NB4 (cell line): Measurements from ENCODE around the gene CCDC170.
A peak's percentile ranks its signal among the peaks of the same experiment; 100 is the strongest.

ENCODE experiments used
- DNase-seq: peaks from one replicate; pipeline ENCODE4 v3.0.0; 2010; ENCODE audit warnings: low read depth
- H3K4me3 ChIP-seq: one replicate; pipeline ENCODE4 v1.5.1; 2011; ENCODE audit warnings: mild to moderate bottlenecking, low read depth, low read length, moderate library complexity
- CTCF ChIP-seq: IDR thresholded peaks from one replicate; pipeline ENCODE4 v1.5.1; 2012; ENCODE audit warnings: low read depth, low read length
- MAX ChIP-seq: IDR thresholded peaks from 2 replicates; pipeline ENCODE4 v1.6.1; 2011; ENCODE audit warnings: low read depth, low read length
- MYC ChIP-seq: IDR thresholded peaks from 2 replicates; pipeline ENCODE4 v1.6.1; 2011; ENCODE audit warnings: low read depth, low read length
- POLR2A ChIP-seq: IDR thresholded peaks from 2 replicates; pipeline ENCODE4 v1.6.1; 2011; ENCODE audit warnings: mild to moderate bottlenecking; ENCODE audit not compliant: insufficient read length; ENCODE audit errors: extremely low read depth

Gene CCDC170

DNA sequence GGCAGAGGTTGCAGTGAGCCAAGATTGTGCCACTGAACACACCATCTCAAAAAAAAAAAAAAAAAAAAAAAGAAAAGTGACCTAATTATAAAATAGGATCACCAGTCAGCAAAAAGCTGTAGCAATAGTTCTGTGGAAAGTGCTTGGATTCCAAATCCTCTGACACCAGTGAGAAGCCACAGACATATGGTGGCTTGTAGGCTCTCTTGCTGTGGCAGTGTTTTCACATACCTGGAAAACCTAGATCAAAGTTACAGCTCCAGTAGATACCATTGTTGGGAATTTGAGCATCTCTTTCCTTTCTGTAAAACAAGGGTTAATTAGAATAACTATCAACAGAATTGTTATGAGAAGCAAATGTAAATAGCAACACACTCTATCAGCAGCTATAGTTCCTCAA lies 4.1 kb downstream of the CCDC170 start:
- TF ChIP-seq MAX (no peak), CTCF (no peak), POLR2A (no peak), MYC (no peak)
- H3K4me3 ChIP-seq = no peak overlapping the region

DNA sequence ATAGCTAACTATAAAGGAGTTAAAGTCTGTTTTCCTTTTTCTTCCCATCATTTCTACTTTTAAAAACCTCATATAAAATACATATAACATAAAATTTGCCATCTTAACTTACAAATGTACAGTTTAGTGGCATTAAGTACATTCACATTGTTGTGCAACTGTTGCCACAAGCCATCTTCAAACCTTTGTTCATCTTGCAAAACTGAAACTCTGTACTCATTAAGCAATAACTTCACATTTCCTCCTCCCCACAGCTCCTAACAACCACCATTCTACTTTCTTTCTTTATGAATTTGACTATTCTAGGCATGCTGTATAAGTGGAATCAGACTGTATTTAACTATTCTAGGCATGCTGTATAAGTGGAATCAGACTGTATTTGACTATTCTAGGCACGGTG lies 4.5 kb downstream of the CCDC170 start:
- DNase-seq = peak; percentile 88
- H3K4me3 ChIP-seq = no peak overlapping the region
- TF ChIP-seq MYC = no peak

More for the DNA sequence above, 4.1 kb downstream of the CCDC170 start:
- DNase-seq = peak; percentile 53

- TF ChIP-seq MAX (no peak), POLR2A (no peak), CTCF (no peak)
- no peak for DNase-seq
- no peak overlapping the region for H3K4me3 ChIP-seq
These were observed 5.7 kb downstream of the CCDC170 start for GRCh38 chr6:151499551-151499950.

GRCh38 chr6:151501511-151502136 lies 7.8 kb downstream of the CCDC170 start:
- no peak for TF ChIP-seq MYC
- no peak for TF ChIP-seq CTCF
- DNase-seq = no peak

GRCh38 chr6:151502499-151502898 lies 8.7 kb downstream of the CCDC170 start:
- peak; percentile 33 for DNase-seq
- H3K4me3 ChIP-seq = no peak overlapping the region
- no peak for TF ChIP-seq MYC
- no peak for TF ChIP-seq MAX
- TF ChIP-seq CTCF = no peak
- TF ChIP-seq POLR2A = no peak

More at GRCh38 chr6:151501511-151502136, 7.8 kb downstream of the CCDC170 start:
- no peak overlapping the region for H3K4me3 ChIP-seq

DNA sequence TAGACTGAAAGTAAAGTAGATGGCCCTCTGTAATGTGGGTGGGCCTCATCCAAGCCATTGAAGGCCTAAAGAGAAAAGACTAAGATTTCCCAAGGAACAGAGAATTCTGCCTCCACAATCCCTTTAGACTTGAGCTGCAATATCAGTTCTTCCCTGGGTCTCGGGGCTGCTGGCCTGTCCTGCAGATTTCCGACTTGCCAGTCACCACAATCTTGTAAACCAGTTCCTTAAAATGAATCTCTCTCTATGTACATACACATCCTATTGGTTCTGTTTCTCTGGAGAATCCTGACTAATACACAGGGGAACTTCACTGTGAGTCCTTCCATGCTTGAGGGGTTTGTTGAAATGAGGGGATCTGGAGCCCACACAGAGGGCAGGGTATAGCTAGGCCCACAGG lies 12.9 kb downstream of the CCDC170 start:
- TF ChIP-seq MYC (no peak), MAX (no peak), CTCF (no peak), POLR2A (no peak)

More for the DNA sequence above, 12.9 kb downstream of the CCDC170 start:
- no peak for DNase-seq
- H3K4me3 ChIP-seq = no peak overlapping the region
